DOHH2 (cell line): ENCODE measurements around the gene BMP7.

Source experiments
- H3F3A ChIP-seq: fragments of 200-600 bp; sonication (generic), shearing (Covaris generic); 2 replicates; pipeline ENCODE4 v1.6.0; 2016; ENCODE audit warnings: antibody characterized with exemption, mild to moderate bottlenecking; ENCODE audit not compliant: control insufficient read depth, insufficient read depth
- H3K27ac ChIP-seq: fragments of 200-600 bp; sonication (generic); 2 replicates; pipeline ENCODE4 v1.5.1; 2014; ENCODE audit warnings: low read depth, mild to moderate bottlenecking, low read length, moderate library complexity
- H3K27me3 ChIP-seq: fragments of 200-600 bp; sonication (generic); 2 replicates; pipeline ENCODE4 v1.6.1; 2014; ENCODE audit warnings: mild to moderate bottlenecking, low read length, mixed read lengths; ENCODE audit not compliant: control insufficient read depth
- H3K36me3 ChIP-seq: fragments of 200-600 bp; sonication (generic); 2 replicates; pipeline ENCODE4 v1.6.1; 2014; ENCODE audit warnings: mild to moderate bottlenecking, low read length, moderate library complexity, mixed read lengths; ENCODE audit not compliant: control insufficient read depth
- H3K4me1 ChIP-seq: fragments of 200-600 bp; sonication (generic); 2 replicates; pipeline ENCODE4 v1.6.1; 2014; ENCODE audit warnings: mild to moderate bottlenecking, low read length, mixed read lengths; ENCODE audit not compliant: control insufficient read depth
- H3K4me2 ChIP-seq: fragments of 200-600 bp; sonication (generic); 2 replicates; pipeline ENCODE4 v1.6.0; 2014; ENCODE audit warnings: mild to moderate bottlenecking, low read length, moderate library complexity
- H3K4me3 ChIP-seq: fragments of 200-600 bp; sonication (generic); 2 replicates; pipeline ENCODE4 v1.5.1; 2014; ENCODE audit warnings: mild to moderate bottlenecking, low read length, mixed read lengths
- H3K79me2 ChIP-seq: fragments of 200-600 bp; sonication (generic); 2 replicates; pipeline ENCODE4 v1.6.1; 2014; ENCODE audit warnings: mild to moderate bottlenecking, low read length, mixed read lengths; ENCODE audit not compliant: control insufficient read depth
- H3K9me2 ChIP-seq: fragments of 200-600 bp; sonication (generic); replicated peaks from 2 replicates; pipeline ENCODE4 v1.6.1; 2014; ENCODE audit warnings: mild to moderate bottlenecking, low read length, mixed read lengths; ENCODE audit not compliant: control insufficient read depth
- H3K9me3 ChIP-seq: fragments of 200-600 bp; sonication (generic); 2 replicates; pipeline ENCODE4 v1.6.1; 2014; ENCODE audit warnings: antibody characterized with exemption, low read length, mixed read lengths; ENCODE audit not compliant: control insufficient read depth, insufficient read depth
- H4K20me1 ChIP-seq: fragments of 200-600 bp; sonication (generic); 2 replicates; pipeline ENCODE4 v1.6.0; 2014; ENCODE audit warnings: low read depth, mild to moderate bottlenecking, antibody characterized with exemption, low read length, moderate library complexity; ENCODE audit not compliant: control insufficient read depth, insufficient read depth
- EZH2phosphoT487 ChIP-seq: fragments of 200-600 bp; sonication (generic); IDR thresholded peaks from 2 replicates; pipeline ENCODE4 v1.6.1; 2017; ENCODE audit warnings: borderline replicate concordance, mild to moderate bottlenecking, antibody characterized with exemption, low read length, moderate library complexity, mixed read lengths
- TF ChIP-seq, protein P1 (sequence below): fragments of 200-600 bp; sonication (generic); IDR thresholded peaks from one replicate; pipeline ENCODE4 v1.5.1; 2014; ENCODE audit warnings: antibody characterized with exemption, mild to moderate bottlenecking, low read depth, low read length; ENCODE audit not compliant: poor library complexity, severe bottlenecking

The BMP7 gene

GRCh38 chr20:57181639-57182038 is 84.8 kb downstream of the BMP7 start:
- Histone ChIP-seq H3K36me3 (peaks cover 96% of the 10 kb centered on the region), H3F3A (peaks cover 31% of the 10 kb centered on the region), H4K20me1 (peaks cover 31% of the 10 kb centered on the region), H3K27ac (no peak overlapping the region), H3K4me3 (no peak overlapping the region), H3K9me3 (no peaks in the 10 kb centered on the region), H3K79me2 (peaks cover 28% of the 10 kb centered on the region), H3K9me2 (no peaks in the 10 kb centered on the region), H3K4me1 (no peaks in the 10 kb centered on the region), H3K4me2 (no peak overlapping the region), H3K27me3 (no peaks in the 10 kb centered on the region)
- TF ChIP-seq EZH2phosphoT487 = no peak
- TF ChIP-seq, protein P1, sequence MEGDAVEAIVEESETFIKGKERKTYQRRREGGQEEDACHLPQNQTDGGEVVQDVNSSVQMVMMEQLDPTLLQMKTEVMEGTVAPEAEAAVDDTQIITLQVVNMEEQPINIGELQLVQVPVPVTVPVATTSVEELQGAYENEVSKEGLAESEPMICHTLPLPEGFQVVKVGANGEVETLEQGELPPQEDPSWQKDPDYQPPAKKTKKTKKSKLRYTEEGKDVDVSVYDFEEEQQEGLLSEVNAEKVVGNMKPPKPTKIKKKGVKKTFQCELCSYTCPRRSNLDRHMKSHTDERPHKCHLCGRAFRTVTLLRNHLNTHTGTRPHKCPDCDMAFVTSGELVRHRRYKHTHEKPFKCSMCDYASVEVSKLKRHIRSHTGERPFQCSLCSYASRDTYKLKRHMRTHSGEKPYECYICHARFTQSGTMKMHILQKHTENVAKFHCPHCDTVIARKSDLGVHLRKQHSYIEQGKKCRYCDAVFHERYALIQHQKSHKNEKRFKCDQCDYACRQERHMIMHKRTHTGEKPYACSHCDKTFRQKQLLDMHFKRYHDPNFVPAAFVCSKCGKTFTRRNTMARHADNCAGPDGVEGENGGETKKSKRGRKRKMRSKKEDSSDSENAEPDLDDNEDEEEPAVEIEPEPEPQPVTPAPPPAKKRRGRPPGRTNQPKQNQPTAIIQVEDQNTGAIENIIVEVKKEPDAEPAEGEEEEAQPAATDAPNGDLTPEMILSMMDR = no peak

DNA sequence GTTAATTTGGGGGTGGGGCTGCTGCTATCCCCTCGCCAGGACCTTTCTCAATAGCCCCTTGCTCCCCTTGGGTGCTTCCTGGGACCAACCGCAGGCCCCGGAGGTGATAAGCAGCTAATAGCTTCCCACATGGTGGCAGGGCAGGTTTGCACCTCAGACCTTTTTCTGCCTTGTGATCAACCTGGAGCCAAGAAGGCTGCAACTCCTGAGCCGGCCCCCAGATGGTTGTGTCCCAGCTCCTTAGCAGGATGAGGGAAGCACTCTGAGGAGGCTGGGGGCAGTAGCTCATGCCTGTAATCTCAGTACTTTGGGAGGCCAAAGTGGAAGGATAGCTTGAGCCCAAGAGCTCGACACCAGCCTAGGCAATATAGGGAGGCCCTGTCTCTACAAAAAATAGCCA is 85.5 kb downstream of the BMP7 start:
- H3K9me2 ChIP-seq = no peaks in the 10 kb centered on the region
- H3K4me2 ChIP-seq = no peak overlapping the region
- no peaks in the 10 kb centered on the region for H3K27me3 ChIP-seq
- peaks cover 22% of the 10 kb centered on the region for H3K79me2 ChIP-seq
- H3F3A ChIP-seq = peaks cover 35% of the 10 kb centered on the region
- H3K4me3 ChIP-seq = no peak overlapping the region
- H3K27ac ChIP-seq = no peak overlapping the region
- H4K20me1 ChIP-seq = peaks cover 26% of the 10 kb centered on the region
- no peaks in the 10 kb centered on the region for H3K9me3 ChIP-seq
- H3K4me1 ChIP-seq = no peaks in the 10 kb centered on the region
- TF ChIP-seq, protein P1 = no peak
- no peak for TF ChIP-seq EZH2phosphoT487
- peaks cover 96% of the 10 kb centered on the region for H3K36me3 ChIP-seq

DNA sequence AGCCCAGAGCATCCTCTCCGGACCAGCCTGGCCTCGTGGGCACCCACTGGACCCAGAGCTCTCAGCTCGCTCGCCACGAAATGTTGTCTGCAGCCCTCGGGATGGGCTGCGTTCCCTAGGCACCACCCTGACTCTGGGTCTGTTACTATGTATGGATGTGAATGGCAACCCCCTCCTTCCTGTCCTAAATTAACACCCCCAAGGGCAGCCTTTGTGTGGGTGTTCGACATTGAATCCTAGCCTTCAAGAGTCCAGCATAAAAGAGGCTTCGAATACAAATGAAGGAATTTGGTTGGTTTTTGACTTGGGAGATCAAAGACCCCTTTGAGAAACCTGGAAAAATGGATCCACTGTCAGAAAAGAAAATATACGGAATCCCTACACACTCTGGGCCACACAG is 86.1 kb downstream of the BMP7 start:
- no peaks in the 10 kb centered on the region for H3K27me3 ChIP-seq
- peaks cover 25% of the 10 kb centered on the region for H4K20me1 ChIP-seq

DNA sequence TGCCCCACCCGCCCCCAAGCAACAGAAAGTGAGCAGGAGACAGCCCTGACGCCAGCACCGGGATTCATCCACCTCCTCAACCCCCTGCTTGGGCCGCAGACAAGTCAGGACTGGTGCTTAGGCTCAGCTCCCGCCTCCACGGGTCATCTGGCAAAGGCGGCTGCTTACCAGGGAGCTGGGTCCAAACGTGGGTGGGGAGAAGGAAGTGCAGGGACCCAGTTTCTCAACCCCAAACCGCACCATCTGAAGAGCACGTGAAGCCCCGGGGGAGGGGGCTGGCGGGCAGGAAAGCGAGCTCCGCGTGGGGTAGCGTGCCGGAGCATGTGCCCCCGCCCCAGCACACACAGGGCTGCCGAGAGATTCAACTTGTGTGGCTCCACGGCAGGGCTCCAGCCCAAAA is 87.2 kb downstream of the BMP7 start:
- peaks cover 9% of the 10 kb centered on the region for H3K79me2 ChIP-seq
- peaks cover 39% of the 10 kb centered on the region for H3F3A ChIP-seq
- H3K27me3 ChIP-seq = no peaks in the 10 kb centered on the region
- no peak overlapping the region for H3K4me2 ChIP-seq
- no peaks in the 10 kb centered on the region for H3K4me1 ChIP-seq
- H3K9me2 ChIP-seq = no peaks in the 10 kb centered on the region
- H3K9me3 ChIP-seq = no peaks in the 10 kb centered on the region
- H4K20me1 ChIP-seq = peaks cover 18% of the 10 kb centered on the region
- TF ChIP-seq EZH2phosphoT487 = no peak
- TF ChIP-seq, protein P1 = no peak
- H3K4me3 ChIP-seq = no peak overlapping the region
- no peak overlapping the region for H3K27ac ChIP-seq
- H3K36me3 ChIP-seq = peaks cover 96% of the 10 kb centered on the region

More for the DNA sequence above, 86.1 kb downstream of the BMP7 start:
- no peaks in the 10 kb centered on the region for H3K4me1 ChIP-seq
- peaks cover 18% of the 10 kb centered on the region for H3K79me2 ChIP-seq
- no peaks in the 10 kb centered on the region for H3K9me3 ChIP-seq
- H3K4me2 ChIP-seq = no peak overlapping the region
- H3K9me2 ChIP-seq = no peaks in the 10 kb centered on the region
- peaks cover 96% of the 10 kb centered on the region for H3K36me3 ChIP-seq
- no peak overlapping the region for H3K4me3 ChIP-seq
- no peak for TF ChIP-seq EZH2phosphoT487
- H3F3A ChIP-seq = peaks cover 38% of the 10 kb centered on the region
- no peak overlapping the region for H3K27ac ChIP-seq
